A673 (cell line): ENCODE results near the gene TCF12. TPM values are rescaled to one million over a fixed set of nuclear protein-coding genes. Genes with fewer than 3 reads are reported as not detected.
A peak's percentile ranks its signal among the peaks of the same experiment; 100 is the strongest.

ENCODE experiments used
- BruUV-seq: library from RNA; stranded (reverse); fragments of 400-500 nt; replicated peaks from 2 replicates; lab custom pipeline; 2021; lab: Mats Ljungman, UMichigan
- CTCF ChIA-PET: fragments of 300-600 bp; sonication (Branson Sonifier 250); formaldehyde crosslinking; loops from one replicate; lab custom pipeline; 2022; ENCODE audit warnings: antibody characterized with exemption; lab: Charles Lee
- POLR2A ChIA-PET: fragments of 300-600 bp; sonication (Branson Sonifier 250); formaldehyde crosslinking; loops from one replicate; lab custom pipeline; 2022; ENCODE audit warnings: antibody characterized with exemption; ENCODE audit not compliant: low non-redundant PET; lab: Charles Lee
- DNase-seq: peaks from one replicate; pipeline ENCODE4 v3.0.0-alpha.2; 2015; ENCODE audit warnings: low spot score
- H3K27ac ChIP-seq: fragments of 200-600 bp; sonication (generic); 2 replicates; pipeline ENCODE4 v1.5.1; 2016; ENCODE audit warnings: mixed run types, low read depth, mild to moderate bottlenecking, mixed read lengths, antibody characterized with exemption, low read length; ENCODE audit not compliant: poor library complexity, severe bottlenecking
- H3K27me3 ChIP-seq: fragments of 200-600 bp; sonication (generic); replicated peaks from 2 replicates; pipeline ENCODE4 v1.6.1; 2017; ENCODE audit warnings: mixed run types, low read depth, mild to moderate bottlenecking, mixed read lengths, antibody characterized with exemption, low read length; ENCODE audit not compliant: insufficient read depth, poor library complexity
- H3K36me3 ChIP-seq: fragments of 200-600 bp; sonication (generic); 2 replicates; pipeline ENCODE4 v1.6.1; 2016; ENCODE audit warnings: mixed run types, mild to moderate bottlenecking, mixed read lengths, antibody characterized with exemption, low read length; ENCODE audit not compliant: insufficient read depth, poor library complexity, severe bottlenecking
- H3K4me1 ChIP-seq: fragments of 200-600 bp; sonication (generic); 2 replicates; pipeline ENCODE4 v1.6.1; 2017; ENCODE audit warnings: mixed run types, mild to moderate bottlenecking, mixed read lengths, antibody characterized with exemption, low read length; ENCODE audit not compliant: insufficient read depth, poor library complexity, severe bottlenecking
- H3K4me3 ChIP-seq: fragments of 200-600 bp; sonication (generic); 2 replicates; pipeline ENCODE4 v1.5.1; 2016; ENCODE audit warnings: low read depth, mixed run types, mild to moderate bottlenecking, mixed read lengths, low read length; ENCODE audit not compliant: poor library complexity, severe bottlenecking
- H3K9me3 ChIP-seq: fragments of 200-600 bp; sonication (generic); 2 replicates; pipeline ENCODE4 v1.6.1; 2016; ENCODE audit warnings: mixed run types, low read depth, mild to moderate bottlenecking, mixed read lengths, antibody characterized with exemption, low read length; ENCODE audit not compliant: poor library complexity, severe bottlenecking
- CTCF ChIP-seq: fragments of 300-800, 200-600 bp; sonication (generic); conservative IDR thresholded peaks from 2 replicates; pipeline ENCODE4 v1.5.1; 2017; ENCODE audit warnings: low read depth, mild to moderate bottlenecking, antibody characterized with exemption, low read length, moderate library complexity, mixed read lengths
- EZH2 ChIP-seq: fragments of 200-600 bp; sonication (generic); IDR thresholded peaks from 2 replicates; pipeline ENCODE4 v1.6.1; 2017; ENCODE audit warnings: borderline replicate concordance, low read depth, mild to moderate bottlenecking, mixed read lengths, antibody characterized with exemption, low read length; ENCODE audit not compliant: poor library complexity, severe bottlenecking
- intact Hi-C: fragments of 100-400 bp; cut with micrococcal nuclease; formaldehyde crosslinking; loops from one replicate; pipeline ENCODE4 v1.10.0; 2022; ENCODE audit not compliant: unreplicated experiment
- total RNA-seq: library from RNA; stranded (reverse); gene quantifications from 2 replicates; pipeline ENCODE4 v1.2.3, GENCODE V29; 2021

TCF12 gene
- total RNA-seq, 1 experiment from 2014 or later: 351 TPM

DNA sequence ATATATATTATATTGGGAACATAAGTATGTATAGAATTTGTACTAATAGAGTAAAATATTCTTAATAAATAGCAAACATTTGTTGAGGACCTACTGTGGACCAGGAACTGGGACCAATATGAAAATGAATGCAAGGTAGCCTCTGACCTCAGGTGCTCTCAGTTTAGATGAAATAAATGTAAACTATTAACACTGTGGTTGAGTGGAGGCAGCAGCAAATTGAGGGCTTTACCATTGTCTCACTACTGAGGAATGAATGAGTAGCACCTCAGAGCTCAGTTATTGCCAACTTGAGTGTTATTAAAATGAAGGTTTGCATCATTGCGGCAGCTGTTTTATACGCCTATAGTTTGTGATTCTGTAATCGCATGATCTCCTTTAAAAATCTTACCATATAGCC lies 366.9 kb downstream of the TCF12 start:
- POLR2A ChIA-PET: no interaction called here
- peaks cover 7% of the 10 kb centered on the region for H3K4me1 ChIP-seq
- BruUV-seq: no TSS peak
- H3K27me3 ChIP-seq: no peaks in the 10 kb centered on the region
- no peak overlapping the region for H3K27ac ChIP-seq
- no peak overlapping the region for H3K4me3 ChIP-seq
- CTCF ChIA-PET: no interaction called here
- TF ChIP-seq EZH2: no peak
- TF ChIP-seq CTCF: no peak
- no peak for DNase-seq
- intact Hi-C loops: no loop called here
- H3K9me3 ChIP-seq: no peaks in the 10 kb centered on the region
- H3K36me3 ChIP-seq: peaks cover 93% of the 10 kb centered on the region

- TF ChIP-seq CTCF: no peak
- TF ChIP-seq EZH2: no peak
- Histone ChIP-seq H3K9me3 (no peaks in the 10 kb centered on the region), H3K36me3 (peaks cover 88% of the 10 kb centered on the region), H3K4me1 (peaks cover 7% of the 10 kb centered on the region), H3K27me3 (no peaks in the 10 kb centered on the region), H3K27ac (no peak overlapping the region), H3K4me3 (no peak overlapping the region)
- intact Hi-C loops: no loop called here
- BruUV-seq: TSS peak; percentile 18
- ChIA-PET CTCF (no interaction called here), POLR2A (no interaction called here)
- no peak for DNase-seq
Observed at GRCh38 chr15:57286446-57287122, 368.1 kb downstream of the TCF12 start.

GRCh38 chr15:57287123-57287521 lies 368.7 kb downstream of the TCF12 start:
- CTCF ChIA-PET: no interaction called here
- H3K4me1 ChIP-seq: peaks cover 7% of the 10 kb centered on the region
- H3K27me3 ChIP-seq: no peaks in the 10 kb centered on the region
- DNase-seq: no peak
- no peak overlapping the region for H3K4me3 ChIP-seq
- peaks cover 83% of the 10 kb centered on the region for H3K36me3 ChIP-seq
- no peaks in the 10 kb centered on the region for H3K9me3 ChIP-seq
- intact Hi-C loops: no loop called here
- no peak for TF ChIP-seq EZH2
- TF ChIP-seq CTCF: no peak
- no TSS peak for BruUV-seq
- POLR2A ChIA-PET: no interaction called here
- no peak overlapping the region for H3K27ac ChIP-seq
